Smooth muscle cell (in vitro differentiated cells): ENCODE results near the gene BIRC5. TPM values are rescaled to one million over a fixed set of nuclear protein-coding genes. Genes with fewer than 3 reads are reported as not detected.
A peak's percentile ranks its signal among the peaks of the same experiment; 100 is the strongest.

Experiments
- DNase-seq: peaks from one replicate; lab custom pipeline; 2025; ENCODE audit not compliant: unreplicated experiment; lab: John Stamatoyannopoulos, UW
- H2AFZ ChIP-seq: fragments of 200-600 bp; sonication (generic); 2 replicates; pipeline ENCODE4 v1.6.0; 2016; ENCODE audit warnings: antibody characterized with exemption, low read depth, mild to moderate bottlenecking
- H3F3A ChIP-seq: fragments of 200-600 bp; sonication (generic); 2 replicates; pipeline ENCODE4 v1.6.0; 2017; ENCODE audit warnings: antibody characterized with exemption, low read depth
- H3K27ac ChIP-seq: fragments of 200-600 bp; sonication (generic); 2 replicates; pipeline ENCODE4 v1.5.1; 2016; ENCODE audit warnings: low read depth, mild to moderate bottlenecking
- H3K27me3 ChIP-seq: fragments of 200-600 bp; sonication (generic); 2 replicates; pipeline ENCODE4 v1.6.1; 2016; ENCODE audit warnings: low read depth, mild to moderate bottlenecking
- H3K36me3 ChIP-seq: fragments of 200-600 bp; sonication (generic); 2 replicates; pipeline ENCODE4 v1.5.1; 2016; ENCODE audit warnings: low read depth
- H3K4me1 ChIP-seq: fragments of 200-600 bp; sonication (generic); 2 replicates; pipeline ENCODE4 v1.5.1; 2016; ENCODE audit warnings: low read depth
- H3K4me2 ChIP-seq: fragments of 200-600 bp; sonication (generic); 2 replicates; pipeline ENCODE4 v1.6.0; 2016; ENCODE audit warnings: mild to moderate bottlenecking
- H3K4me3 ChIP-seq: fragments of 200-600 bp; sonication (generic); 2 replicates; pipeline ENCODE4 v1.5.1; 2016; ENCODE audit warnings: mild to moderate bottlenecking
- H3K79me2 ChIP-seq: fragments of 200-600 bp; sonication (generic); 2 replicates; pipeline ENCODE4 v1.6.0; 2016; ENCODE audit warnings: low read depth, mild to moderate bottlenecking
- H3K9ac ChIP-seq: fragments of 200-600 bp; sonication (generic); 2 replicates; pipeline ENCODE4 v1.6.0; 2016; ENCODE audit warnings: low read depth
- H3K9me3 ChIP-seq: fragments of 200-600 bp; sonication (generic); replicated peaks from 2 replicates; pipeline ENCODE4 v1.5.1; 2016; ENCODE audit warnings: low read depth
- H4K20me1 ChIP-seq: fragments of 200-600 bp; sonication (generic); 2 replicates; pipeline ENCODE4 v1.6.0; 2016; ENCODE audit warnings: low read depth
- WGBS: methylation state at CpG from one replicate; pipeline ENCODE4 v1.1.7; 2016; ENCODE audit warnings: low lambda C conversion rate; 5-methylcytosine and 5-hydroxymethylcytosine counted together
- polyA plus RNA-seq: library from polyadenylated mRNA; unstranded; fragments of >200 nt; fragmentation: Nextera tagmentation; extraction: Ambion mirVana; gene quantifications from 2 replicates; pipeline ENCODE4 v1.2.1, GENCODE V29; 2016
- total RNA-seq: library from RNA; depleted of rRNA; stranded (reverse); fragments of >200 nt; gene quantifications from 2 replicates; pipeline ENCODE4 v1.2.3, GENCODE V29; 2014
- TF ChIP-seq, protein P1 (sequence below): fragments of 200-600 bp; sonication (generic); IDR thresholded peaks from 2 replicates; pipeline ENCODE4 v1.5.1; 2017; ENCODE audit warnings: borderline replicate concordance, mild to moderate bottlenecking, antibody characterized with exemption; ENCODE audit not compliant: insufficient read depth, poor library complexity, severe bottlenecking

The BIRC5 gene
- total and polyA plus RNA-seq, 2 experiments from 2014 or later = 7.7 to 15.6 TPM

DNA sequence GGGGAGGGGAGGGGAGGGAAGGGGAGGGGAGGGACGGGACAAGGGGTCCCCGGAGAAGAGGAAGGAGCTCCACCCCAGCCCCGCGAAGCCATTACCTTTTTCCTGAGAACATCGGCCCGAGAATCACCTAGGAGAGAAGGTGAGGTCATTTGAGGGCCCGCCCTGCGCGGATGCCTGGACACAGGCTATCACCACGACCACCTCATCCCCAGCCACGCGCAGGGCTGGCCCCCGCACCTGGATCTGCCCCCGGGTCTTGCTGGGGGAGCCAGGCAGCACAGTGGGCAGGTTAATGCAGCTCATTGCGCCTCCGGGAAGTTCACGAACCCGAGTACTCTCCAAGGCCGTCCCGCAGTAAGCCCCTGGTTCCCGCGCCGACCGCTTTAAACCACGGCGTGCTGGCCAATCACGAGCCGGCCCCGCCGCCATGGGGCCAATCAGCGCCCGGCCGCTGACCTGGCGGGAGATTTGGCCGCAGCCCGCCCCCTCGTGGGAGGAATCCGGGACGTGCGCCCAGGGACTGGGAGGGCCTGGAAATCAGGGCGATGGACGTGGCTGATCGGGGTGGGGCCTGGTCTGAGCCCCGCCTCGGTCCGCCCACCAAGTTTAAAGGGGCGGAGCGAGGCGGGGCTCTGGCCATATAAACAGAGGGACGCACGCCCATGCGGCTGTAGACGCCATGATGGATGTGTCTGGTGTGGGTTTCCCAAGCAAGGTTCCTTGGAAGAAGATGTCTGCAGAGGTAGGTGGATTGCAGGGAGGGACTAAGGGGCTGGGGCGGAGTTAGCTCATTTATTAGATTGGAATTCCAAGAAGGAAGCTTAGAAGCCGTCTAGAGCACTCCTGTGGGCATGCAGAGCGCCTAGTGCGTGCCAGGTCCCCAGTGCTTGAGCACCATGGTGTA, 27.1 kb upstream of the BIRC5 start, which contains the start of the genes AFMID and TK1:
TSS of gene AFMID (plus strand) at position 671 of the 904 bp plus-strand sequence. CDS start at position 680, 9 bp downstream.
TSS of gene TK1 (minus strand) at position 361 of the 904 bp plus-strand sequence. CDS start at position 303, 58 bp downstream.
- H3K4me1 ChIP-seq = peaks cover 16% of the 10 kb centered on the region
- WGBS = 5% methylated on average over 48 of the region's 57 CpGs
- H2AFZ ChIP-seq = peak within 1 kb of the TSS; percentile 92
- TF ChIP-seq, protein P1, sequence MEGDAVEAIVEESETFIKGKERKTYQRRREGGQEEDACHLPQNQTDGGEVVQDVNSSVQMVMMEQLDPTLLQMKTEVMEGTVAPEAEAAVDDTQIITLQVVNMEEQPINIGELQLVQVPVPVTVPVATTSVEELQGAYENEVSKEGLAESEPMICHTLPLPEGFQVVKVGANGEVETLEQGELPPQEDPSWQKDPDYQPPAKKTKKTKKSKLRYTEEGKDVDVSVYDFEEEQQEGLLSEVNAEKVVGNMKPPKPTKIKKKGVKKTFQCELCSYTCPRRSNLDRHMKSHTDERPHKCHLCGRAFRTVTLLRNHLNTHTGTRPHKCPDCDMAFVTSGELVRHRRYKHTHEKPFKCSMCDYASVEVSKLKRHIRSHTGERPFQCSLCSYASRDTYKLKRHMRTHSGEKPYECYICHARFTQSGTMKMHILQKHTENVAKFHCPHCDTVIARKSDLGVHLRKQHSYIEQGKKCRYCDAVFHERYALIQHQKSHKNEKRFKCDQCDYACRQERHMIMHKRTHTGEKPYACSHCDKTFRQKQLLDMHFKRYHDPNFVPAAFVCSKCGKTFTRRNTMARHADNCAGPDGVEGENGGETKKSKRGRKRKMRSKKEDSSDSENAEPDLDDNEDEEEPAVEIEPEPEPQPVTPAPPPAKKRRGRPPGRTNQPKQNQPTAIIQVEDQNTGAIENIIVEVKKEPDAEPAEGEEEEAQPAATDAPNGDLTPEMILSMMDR = peak; percentile 91
- H3K4me2 ChIP-seq = peak within 1 kb of the TSS; percentile 96
- peak within 1 kb of the TSS; percentile 65 for H3K9ac ChIP-seq
- no peaks in the 10 kb centered on the region for H3K36me3 ChIP-seq
- H3K9me3 ChIP-seq = no peaks in the 10 kb centered on the region
- no peaks in the 10 kb centered on the region for H3K27me3 ChIP-seq
- peak; percentile 97 for DNase-seq
- H3K27ac ChIP-seq = no peak within 1 kb of the TSS
- no peaks in the 10 kb centered on the region for H4K20me1 ChIP-seq
- H3K4me3 ChIP-seq = peak within 1 kb of the TSS; percentile 83
- H3K79me2 ChIP-seq = peaks cover 9% of the 10 kb centered on the region
- no peaks in the 10 kb centered on the region for H3F3A ChIP-seq

DNA sequence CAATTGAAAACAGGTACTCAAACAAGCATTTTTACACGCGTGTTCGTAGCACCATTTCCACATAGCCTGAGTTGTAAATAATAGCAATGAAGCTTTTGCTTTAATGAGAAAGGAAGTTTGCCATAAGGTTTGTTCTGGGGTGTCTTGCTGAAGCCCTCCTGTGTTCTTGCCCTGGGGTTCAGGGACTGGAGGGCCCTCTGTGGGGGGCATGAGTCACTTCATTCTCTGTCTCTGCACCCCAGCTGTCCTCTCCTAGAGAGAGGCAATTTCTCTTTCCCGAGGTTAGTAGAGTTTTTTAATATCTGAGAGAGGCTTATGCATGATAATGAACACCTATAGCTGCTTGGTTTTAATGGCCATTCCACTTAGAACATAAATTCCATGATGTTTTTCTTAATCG, 17.3 kb upstream of the BIRC5 start:
- Histone ChIP-seq H3K9me3 (no peaks in the 10 kb centered on the region), H3K27me3 (no peaks in the 10 kb centered on the region), H3K79me2 (no peaks in the 10 kb centered on the region), H3K4me1 (no peaks in the 10 kb centered on the region), H3K4me2 (no peak overlapping the region), H3K27ac (peak overlapping the region; percentile 9), H3K9ac (no peak overlapping the region), H3K36me3 (no peaks in the 10 kb centered on the region), H2AFZ (no peak overlapping the region), H4K20me1 (no peaks in the 10 kb centered on the region), H3K4me3 (no peak overlapping the region), H3F3A (peaks cover 10% of the 10 kb centered on the region)
- TF ChIP-seq, protein P1 = no peak
- no peak for DNase-seq
- 91% methylated on average over 5 of the region's 5 CpGs for WGBS

DNA sequence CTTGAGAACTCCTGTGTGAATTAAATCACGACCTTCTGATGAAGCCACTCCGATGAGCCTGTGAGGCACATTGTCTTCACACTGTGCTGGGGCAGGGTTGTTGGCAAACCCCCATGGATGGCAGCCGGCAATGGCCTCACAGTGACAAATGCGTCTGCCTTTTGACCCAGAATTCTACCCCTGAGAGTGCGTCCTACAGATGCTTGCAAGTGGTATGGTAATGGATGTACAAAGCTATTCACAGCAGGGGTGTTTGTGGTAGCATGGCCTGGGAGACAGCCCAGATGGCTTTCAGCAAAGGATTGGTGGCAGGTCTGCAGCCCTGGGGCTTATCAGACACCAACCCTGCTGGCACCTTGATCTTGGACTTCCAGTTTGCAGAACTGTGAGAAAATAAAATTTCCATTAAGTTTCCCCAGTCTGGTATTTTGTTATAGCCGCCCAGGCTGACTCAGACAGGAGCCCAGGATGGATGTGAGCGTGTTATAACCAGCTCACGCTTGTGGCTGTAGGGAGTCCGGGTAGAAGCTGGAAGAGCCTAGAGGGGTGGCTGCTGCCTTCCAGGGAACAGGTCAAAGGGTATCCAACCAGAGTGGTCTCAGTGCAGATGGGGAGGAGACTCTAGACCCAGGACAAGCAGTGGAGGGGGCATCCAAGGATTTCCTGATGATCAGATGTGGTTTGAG, 16.8 kb upstream of the BIRC5 start:
- Histone ChIP-seq H3K36me3 (no peaks in the 10 kb centered on the region), H3K9me3 (no peaks in the 10 kb centered on the region), H3K4me3 (no peak overlapping the region), H4K20me1 (no peaks in the 10 kb centered on the region), H3K79me2 (no peaks in the 10 kb centered on the region), H3K27me3 (no peaks in the 10 kb centered on the region), H2AFZ (no peak overlapping the region), H3K4me2 (no peak overlapping the region), H3K9ac (no peak overlapping the region), H3F3A (peaks cover 10% of the 10 kb centered on the region), H3K27ac (peak overlapping the region; percentile 82), H3K4me1 (no peaks in the 10 kb centered on the region)
- TF ChIP-seq, protein P1 = no peak
- no peak for DNase-seq
- WGBS = 67% methylated on average over 9 of the region's 9 CpGs
